H9 (cell line): ENCODE results near the gene TOGARAM1. TPM values are rescaled to one million over a fixed set of nuclear protein-coding genes. Genes with fewer than 3 reads are reported as not detected.

ENCODE experiments used
- DNase-seq: peaks from one replicate; pipeline ENCODE4 v3.0.0-alpha.2; 2017
- H2AFZ ChIP-seq: one replicate; pipeline ENCODE4 v1.6.1; 2013; ENCODE audit warnings: mild to moderate bottlenecking, low read length, control low read depth, moderate library complexity
- H2AK5ac ChIP-seq: 2 replicates; pipeline ENCODE4 v1.6.1; 2013; ENCODE audit warnings: low read length, control low read depth, mixed read lengths; ENCODE audit not compliant: insufficient read length
- H2BK120ac ChIP-seq: one replicate; pipeline ENCODE4 v1.6.1; 2013; ENCODE audit warnings: low read depth, mild to moderate bottlenecking, low read length, control low read depth, inconsistent platforms; ENCODE audit not compliant: poor library complexity, severe bottlenecking
- H2BK12ac ChIP-seq: 2 replicates; pipeline ENCODE4 v1.6.1; 2013; ENCODE audit warnings: low read length, control low read depth, mixed read lengths, low read depth; ENCODE audit not compliant: insufficient read length
- H2BK15ac ChIP-seq: 2 replicates; pipeline ENCODE4 v1.6.1; 2013; ENCODE audit warnings: low read depth, low read length, control low read depth
- H2BK20ac ChIP-seq: one replicate; pipeline ENCODE4 v1.6.1; 2013; ENCODE audit warnings: low read depth, mild to moderate bottlenecking, low read length, control low read depth, inconsistent platforms; ENCODE audit not compliant: poor library complexity, severe bottlenecking
- H2BK5ac ChIP-seq: 2 replicates; pipeline ENCODE4 v1.6.1; 2013; ENCODE audit warnings: low read length, control low read depth, mixed read lengths; ENCODE audit not compliant: insufficient read length
- H3K14ac ChIP-seq: 2 replicates; pipeline ENCODE4 v1.6.1; 2013; ENCODE audit warnings: low read length, control low read depth; ENCODE audit not compliant: insufficient read depth
- H3K18ac ChIP-seq: 2 replicates; pipeline ENCODE4 v1.6.1; 2013; ENCODE audit warnings: low read depth, mild to moderate bottlenecking, mixed read lengths, low read length, control low read depth; ENCODE audit not compliant: insufficient read length
- H3K23ac ChIP-seq: 2 replicates; pipeline ENCODE4 v1.6.1; 2013; ENCODE audit warnings: low read length, control low read depth, mixed read lengths, low read depth; ENCODE audit not compliant: insufficient read length
- H3K23me2 ChIP-seq: 2 replicates; pipeline ENCODE4 v1.6.1; 2013; ENCODE audit warnings: low read depth, mild to moderate bottlenecking, mixed read lengths, low read length, control low read depth; ENCODE audit not compliant: insufficient read length, poor library complexity, severe bottlenecking
- H3K27ac ChIP-seq: 2 replicates; pipeline ENCODE4 v1.5.1; 2013; ENCODE audit warnings: low read length, control low read depth, mixed read lengths, low read depth; ENCODE audit not compliant: insufficient read length
- H3K27me3 ChIP-seq: 2 replicates; pipeline ENCODE4 v1.6.1; 2013; ENCODE audit warnings: low read length, control low read depth, inconsistent platforms; ENCODE audit not compliant: insufficient read depth
- H3K4ac ChIP-seq: 2 replicates; pipeline ENCODE4 v1.6.1; 2013; ENCODE audit warnings: low read depth, mild to moderate bottlenecking, control low read depth, inconsistent platforms, low read length, moderate library complexity
- H3K4me1 ChIP-seq: 2 replicates; pipeline ENCODE4 v1.6.1; 2013; ENCODE audit warnings: low read length, control low read depth, inconsistent platforms; ENCODE audit not compliant: insufficient read depth
- H3K4me2 ChIP-seq: 2 replicates; pipeline ENCODE4 v1.6.1; 2013; ENCODE audit warnings: low read length, control low read depth, mixed read lengths; ENCODE audit not compliant: insufficient read length, insufficient read depth
- H3K56ac ChIP-seq: 2 replicates; pipeline ENCODE4 v1.6.1; 2013; ENCODE audit warnings: low read depth, mild to moderate bottlenecking, mixed read lengths, low read length, control low read depth; ENCODE audit not compliant: insufficient read length
- H3K79me1 ChIP-seq: 2 replicates; pipeline ENCODE4 v1.6.1; 2013; ENCODE audit warnings: low read depth, mild to moderate bottlenecking, moderate library complexity, low read length, control low read depth, inconsistent platforms; ENCODE audit not compliant: insufficient read depth, poor library complexity, severe bottlenecking
- H3K79me2 ChIP-seq: 2 replicates; pipeline ENCODE4 v1.6.1; 2013; ENCODE audit warnings: low read length, control low read depth, inconsistent platforms; ENCODE audit not compliant: insufficient read depth
- H3K9ac ChIP-seq: 2 replicates; pipeline ENCODE4 v1.6.1; 2013; ENCODE audit warnings: low read length, control low read depth, mixed read lengths; ENCODE audit not compliant: insufficient read length; ENCODE audit errors: extremely low read depth
- H3K9me3 ChIP-seq: one replicate; pipeline ENCODE4 v1.6.1; 2013; ENCODE audit warnings: low read depth, low read length, inconsistent platforms; ENCODE audit not compliant: control insufficient read depth
- H3T11ph ChIP-seq: one replicate; pipeline ENCODE4 v1.6.1; 2013; ENCODE audit warnings: mild to moderate bottlenecking, low read length, control low read depth, inconsistent platforms
- H4K20me1 ChIP-seq: one replicate; pipeline ENCODE4 v1.6.1; 2013; ENCODE audit not compliant: control insufficient read depth, insufficient read length, insufficient read depth
- H4K5ac ChIP-seq: 2 replicates; pipeline ENCODE4 v1.6.1; 2013; ENCODE audit warnings: low read depth, mild to moderate bottlenecking, mixed read lengths, low read length, control low read depth; ENCODE audit not compliant: insufficient read length
- H4K8ac ChIP-seq: replicated peaks from 2 replicates; pipeline ENCODE4 v1.6.1; 2013; ENCODE audit warnings: low read length, control low read depth, mixed read lengths, low read depth; ENCODE audit not compliant: insufficient read length
- H4K91ac ChIP-seq: 2 replicates; pipeline ENCODE4 v1.6.1; 2013; ENCODE audit warnings: low read depth, mild to moderate bottlenecking, moderate library complexity, mixed read lengths, low read length, control low read depth; ENCODE audit not compliant: insufficient read length
- H3K27ac Mint-ChIP-seq, 3 experiments: 2 replicates in 2 of 3; 3 replicates in 1 of 3; pipeline ENCODE4 v1.8.0; 2020 to 2021; ENCODE audit warnings: mixed read lengths in 3 of 3, mild to moderate bottlenecking in 1 of 3, moderate library complexity in 1 of 3
- H3K27me3 Mint-ChIP-seq: 2 replicates; pipeline ENCODE4 v1.8.0; 2021; ENCODE audit warnings: low read depth, mild to moderate bottlenecking, moderate library complexity, mixed read lengths
- H3K36me3 Mint-ChIP-seq, 3 experiments: 2 replicates in 2 of 3; 3 replicates in 1 of 3; pipeline ENCODE4 v1.8.0; 2020 to 2021; ENCODE audit warnings: low read depth in 3 of 3, mixed read lengths in 3 of 3; ENCODE audit not compliant: insufficient read depth in 1 of 3
- H3K4me1 Mint-ChIP-seq, 2 experiments: 2 replicates each; pipeline ENCODE4 v1.8.0; 2020; ENCODE audit warnings: mixed read lengths in 2 of 2
- H3K4me3 Mint-ChIP-seq, 2 experiments: 2 replicates in 1 of 2; 3 replicates in 1 of 2; pipeline ENCODE4 v1.8.0; 2020 to 2021; ENCODE audit warnings: mild to moderate bottlenecking in 2 of 2, mixed read lengths in 2 of 2, moderate library complexity in 1 of 2
- H3K9me3 Mint-ChIP-seq, 2 experiments: 2 replicates in 1 of 2; 3 replicates in 1 of 2; pipeline ENCODE4 v1.8.0; 2020; ENCODE audit warnings: mild to moderate bottlenecking in 2 of 2, mixed read lengths in 2 of 2, moderate library complexity in 1 of 2
- total RNA-seq: library from RNA; stranded (reverse); gene quantifications from 2 replicates; pipeline ENCODE4 v1.2.1, GENCODE V29; 2021
- TF ChIP-seq, protein P1 (sequence below): fragments of 200-600 bp; sonication (generic); conservative IDR thresholded peaks from 3 replicates; pipeline ENCODE4 v1.8.0; 2021; ENCODE audit warnings: antibody characterized with exemption, mild to moderate bottlenecking

Gene TOGARAM1
- total RNA-seq, 1 experiment from 2014 or later, result 11.4 TPM

DNA sequence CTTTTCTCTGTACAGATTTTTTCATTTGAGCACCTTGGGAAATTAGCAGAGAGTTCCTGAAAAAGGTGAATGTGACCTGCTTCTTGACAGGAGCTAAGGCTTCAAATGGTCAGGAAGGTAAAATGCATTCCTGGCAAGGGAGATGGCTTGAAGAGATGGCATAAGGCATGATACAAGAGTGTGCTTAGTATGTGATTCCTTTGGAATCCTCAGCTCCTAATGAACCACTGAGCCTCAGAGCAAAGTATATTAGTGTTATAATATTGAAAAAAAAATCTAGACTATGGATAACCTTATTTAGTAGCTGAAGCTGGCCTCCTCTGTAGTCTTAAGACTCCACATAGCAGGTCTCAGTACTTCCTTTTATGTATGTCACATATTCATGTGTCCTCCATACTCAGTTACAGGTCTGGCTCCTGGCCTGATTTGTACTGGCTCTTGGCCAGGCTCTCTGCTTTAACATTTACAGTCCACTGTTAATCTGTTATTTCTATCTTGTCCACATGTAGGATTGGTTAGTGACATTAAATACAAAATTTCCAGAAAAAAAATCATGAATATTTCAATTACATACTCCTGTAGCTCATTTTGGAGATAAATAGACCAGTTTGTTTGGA, 17.9 kb downstream of the TOGARAM1 start:
- H2AFZ ChIP-seq, result no peak overlapping the region
- H3K79me2 ChIP-seq, result peaks cover 1% of the 10 kb centered on the region; the same call in 1 of the 2 replicates
- no peaks in the 10 kb centered on the region for H3K79me1 ChIP-seq
- H3K4me2 ChIP-seq, result no peak overlapping the region
- Mint-ChIP-seq H3K27me3 (no peaks in the 10 kb centered on the region), H3K27ac (no peak overlapping the region), H3K4me3 (no peak overlapping the region), H3K9me3 (no peaks in the 10 kb centered on the region), H3K36me3 (no peaks in the 10 kb centered on the region), H3K4me1 (no peaks in the 10 kb centered on the region)
- no peak overlapping the region for H2BK20ac ChIP-seq
- no peaks in the 10 kb centered on the region for H3K9me3 ChIP-seq
- H3K4me1 ChIP-seq, result no peaks in the 10 kb centered on the region
- H3K14ac ChIP-seq, result no peak overlapping the region
- no peak overlapping the region for H3K27ac ChIP-seq
- no peaks in the 10 kb centered on the region for H3K27me3 ChIP-seq
- no peak overlapping the region for H2BK5ac ChIP-seq
- no peak for DNase-seq
- H4K5ac ChIP-seq, result no peak overlapping the region
- H3T11ph ChIP-seq, result no peak overlapping the region
- no peak overlapping the region for H3K18ac ChIP-seq
- no peak overlapping the region for H3K23ac ChIP-seq
- H3K56ac ChIP-seq, result no peak overlapping the region
- H2BK15ac ChIP-seq, result no peak overlapping the region
- H3K9ac ChIP-seq, result no peak overlapping the region
- no peak overlapping the region for H2BK12ac ChIP-seq
- H2BK120ac ChIP-seq, result no peak overlapping the region
- H4K8ac ChIP-seq, result no peak overlapping the region
- H4K91ac ChIP-seq, result no peak overlapping the region
- no peak overlapping the region for H3K4ac ChIP-seq
- H4K20me1 ChIP-seq, result no peaks in the 10 kb centered on the region
- TF ChIP-seq, protein P1, sequence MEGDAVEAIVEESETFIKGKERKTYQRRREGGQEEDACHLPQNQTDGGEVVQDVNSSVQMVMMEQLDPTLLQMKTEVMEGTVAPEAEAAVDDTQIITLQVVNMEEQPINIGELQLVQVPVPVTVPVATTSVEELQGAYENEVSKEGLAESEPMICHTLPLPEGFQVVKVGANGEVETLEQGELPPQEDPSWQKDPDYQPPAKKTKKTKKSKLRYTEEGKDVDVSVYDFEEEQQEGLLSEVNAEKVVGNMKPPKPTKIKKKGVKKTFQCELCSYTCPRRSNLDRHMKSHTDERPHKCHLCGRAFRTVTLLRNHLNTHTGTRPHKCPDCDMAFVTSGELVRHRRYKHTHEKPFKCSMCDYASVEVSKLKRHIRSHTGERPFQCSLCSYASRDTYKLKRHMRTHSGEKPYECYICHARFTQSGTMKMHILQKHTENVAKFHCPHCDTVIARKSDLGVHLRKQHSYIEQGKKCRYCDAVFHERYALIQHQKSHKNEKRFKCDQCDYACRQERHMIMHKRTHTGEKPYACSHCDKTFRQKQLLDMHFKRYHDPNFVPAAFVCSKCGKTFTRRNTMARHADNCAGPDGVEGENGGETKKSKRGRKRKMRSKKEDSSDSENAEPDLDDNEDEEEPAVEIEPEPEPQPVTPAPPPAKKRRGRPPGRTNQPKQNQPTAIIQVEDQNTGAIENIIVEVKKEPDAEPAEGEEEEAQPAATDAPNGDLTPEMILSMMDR, result no peak
- H2AK5ac ChIP-seq, result no peak overlapping the region
- no peaks in the 10 kb centered on the region for H3K23me2 ChIP-seq
